Measurements from ENCODE around the gene SMIM9.
"Not testable (repeated sequence)": the region's sequence is repeated elsewhere in the genome, so short reads cannot be mapped to it uniquely, and the experiment has no call there.

The SMIM9 gene

GRCh38 chrX:154822029-154822428, 12.4 kb downstream of the SMIM9 start:
- TF ChIP-seq CTCF (IDR thresholded peaks at IDR 0.05; ENCODE audit: control extremely low read depth, extremely low read depth, low read depth, missing control alignments), result no peak
- POLR2A ChIA-PET, result no interaction called here
- DNase-seq (ENCODE audit: extremely low spot score), result no peak
- CTCF ChIA-PET, result interaction anchor here (0.7 to 1.6 kb wide), 2 partner anchors 23 to 71 kb away, joined by 3 read pairs; partner anchors contain the start of gene GAB3

GRCh38 chrX:154821523-154821922, 12.9 kb downstream of the SMIM9 start:
- ChIA-PET CTCF (interaction anchor here (0.7 to 1.6 kb wide), 2 partner anchors 23 to 70 kb away, joined by 3 read pairs; partner anchors contain the start of gene GAB3), POLR2A (no interaction called here)
- DNase-seq (ENCODE audit: extremely low spot score), result no peak
- no peak for TF ChIP-seq CTCF (IDR thresholded peaks at IDR 0.05; ENCODE audit: control extremely low read depth, extremely low read depth, low read depth, missing control alignments)

GRCh38 chrX:154819771-154820341, 14.6 kb downstream of the SMIM9 start:
- DNase-seq (ENCODE audit: extremely low spot score), result no peak
- ChIA-PET POLR2A (no interaction called here), CTCF (interaction anchor here (1.3 kb wide), 1 partner anchor 12 kb away, joined by 3 read pairs; no protein-coding TSS in a partner anchor)
- no peak for TF ChIP-seq CTCF (IDR thresholded peaks at IDR 0.05; ENCODE audit: control extremely low read depth, extremely low read depth, low read depth, missing control alignments)

- POLR2A ChIA-PET, result no interaction called here
- DNase-seq (ENCODE audit: extremely low spot score), result no peak
- TF ChIP-seq CTCF (IDR thresholded peaks at IDR 0.05; ENCODE audit: control extremely low read depth, extremely low read depth, low read depth, missing control alignments), result no peak
- CTCF ChIA-PET, result interaction anchor here (1.3 kb wide), 1 partner anchor 11 kb away, joined by 3 read pairs; no protein-coding TSS in a partner anchor
These were observed 15.3 kb downstream of the SMIM9 start for GRCh38 chrX:154818916-154819770.

- CTCF ChIA-PET; DNase-seq (ENCODE audit: extremely low spot score); POLR2A ChIA-PET: not testable (repeated sequence)
These were observed 17.3 kb downstream of the SMIM9 start for GRCh38 chrX:154817048-154817618.

GRCh38 chrX:154816326-154816898, 18.1 kb downstream of the SMIM9 start:
- POLR2A ChIA-PET; DNase-seq (ENCODE audit: extremely low spot score); CTCF ChIA-PET: not testable (repeated sequence)

- no peak for DNase-seq (ENCODE audit: extremely low spot score)
- no peak for TF ChIP-seq CTCF (IDR thresholded peaks at IDR 0.05; ENCODE audit: control extremely low read depth, extremely low read depth, low read depth, missing control alignments)
- ChIA-PET POLR2A (no interaction called here), CTCF (no interaction called here)
These were observed 19.1 kb downstream of the SMIM9 start for GRCh38 chrX:154815274-154815818.

Data from GM10248 (cell line).